Measurements from ENCODE around the gene CDK5R1. TPM values are rescaled to one million over a fixed set of nuclear protein-coding genes. Genes with fewer than 3 reads are reported as not detected.

The CDK5R1 gene
- polyA plus RNA-seq, 1 donor (not counting 4 experiments of a cell fraction or from before 2014, with no cell fraction given): 2.9 TPM

DNA sequence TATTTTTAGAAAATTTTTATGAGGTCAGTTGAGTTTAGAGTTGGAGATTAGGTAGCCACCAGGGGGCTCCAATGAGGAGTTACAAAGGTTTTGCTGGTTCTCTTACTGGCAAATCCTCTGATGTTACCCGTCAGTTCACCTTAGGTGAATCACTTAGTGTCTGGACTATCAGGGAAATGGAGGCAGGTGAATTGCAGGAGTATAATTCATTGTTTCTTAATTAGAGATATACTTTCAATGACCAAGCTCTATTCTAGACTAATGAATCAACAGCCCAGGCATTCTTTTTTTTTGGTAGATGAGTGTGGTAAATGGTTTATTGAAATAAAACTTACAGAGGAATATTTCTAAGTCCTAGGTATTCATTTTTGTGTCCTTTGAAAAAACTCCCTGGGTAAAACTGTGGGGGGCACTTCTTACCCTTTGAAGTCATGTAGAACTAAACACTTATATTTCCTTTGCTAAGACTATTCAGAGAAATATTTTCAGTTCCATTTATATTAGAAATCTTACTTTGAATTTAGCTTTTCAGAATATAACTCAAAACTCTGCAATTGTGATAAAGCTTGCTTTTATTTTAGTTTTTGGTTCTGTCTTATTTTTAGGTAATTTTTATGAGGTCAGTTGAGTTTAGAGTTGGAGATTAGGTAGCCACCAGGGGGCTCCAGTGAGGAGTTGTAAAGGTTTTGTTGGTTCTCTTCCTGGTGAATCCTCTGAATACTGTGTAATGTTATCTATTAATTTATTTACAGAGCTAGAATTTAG lies 24.8 kb upstream of the CDK5R1 start:
- Histone ChIP-seq H3K4me1 (ENCODE audit: control insufficient read depth, extremely low read depth, insufficient read depth, low read length) (no peaks in the 10 kb centered on the region), H3K79me2 (ENCODE audit: control insufficient read depth, insufficient read depth, low read length) (peaks cover 40% of the 10 kb centered on the region), H4K20me1 (ENCODE audit: control insufficient read depth, extremely low read depth, insufficient read depth, low read length) (no peaks in the 10 kb centered on the region), H3K9me1 (ENCODE audit: control insufficient read depth, extremely low read depth, insufficient read depth, low read length) (no peaks in the 10 kb centered on the region), H3K27ac (ENCODE audit: control insufficient read depth, insufficient read depth, low read length) (no peak overlapping the region), H3K9me3 (ENCODE audit: control insufficient read depth, low read depth, low read length) (no peaks in the 10 kb centered on the region), H3K9ac (ENCODE audit: control insufficient read depth, extremely low read depth, insufficient read depth, low read length) (no peak overlapping the region), H3K27me3 (ENCODE audit: control insufficient read depth, extremely low read depth, insufficient read depth, low read length) (no peaks in the 10 kb centered on the region), H3K36me3 (ENCODE audit: control insufficient read depth in 2 of 2, extremely low read depth in 1 of 2, insufficient read depth in 2 of 2, low read length in 2 of 2) (peaks cover 24 to 26% of the 10 kb centered on the region in 2 experiments), H3K4me3 (ENCODE audit: control insufficient read depth in 2 of 3, extremely low read depth in 1 of 3, insufficient read depth in 2 of 3, low read depth in 1 of 3, low read length in 3 of 3) (no peak overlapping the region), H3K4me2 (ENCODE audit: control insufficient read depth, extremely low read depth, insufficient read depth, low read depth, low read length) (no peak overlapping the region), H2AFZ (ENCODE audit: control insufficient read depth, low read length) (no peak overlapping the region)
- dilution Hi-C loops (cut with MboI; ENCODE audit: extremely low pct_ligation_motif_present, low sequenced_read_pairs): no loop called here
- no peak for TF ChIP-seq EZH2 (IDR thresholded peaks at IDR 0.05; ENCODE audit: low read length)
- TF ChIP-seq, protein P1, sequence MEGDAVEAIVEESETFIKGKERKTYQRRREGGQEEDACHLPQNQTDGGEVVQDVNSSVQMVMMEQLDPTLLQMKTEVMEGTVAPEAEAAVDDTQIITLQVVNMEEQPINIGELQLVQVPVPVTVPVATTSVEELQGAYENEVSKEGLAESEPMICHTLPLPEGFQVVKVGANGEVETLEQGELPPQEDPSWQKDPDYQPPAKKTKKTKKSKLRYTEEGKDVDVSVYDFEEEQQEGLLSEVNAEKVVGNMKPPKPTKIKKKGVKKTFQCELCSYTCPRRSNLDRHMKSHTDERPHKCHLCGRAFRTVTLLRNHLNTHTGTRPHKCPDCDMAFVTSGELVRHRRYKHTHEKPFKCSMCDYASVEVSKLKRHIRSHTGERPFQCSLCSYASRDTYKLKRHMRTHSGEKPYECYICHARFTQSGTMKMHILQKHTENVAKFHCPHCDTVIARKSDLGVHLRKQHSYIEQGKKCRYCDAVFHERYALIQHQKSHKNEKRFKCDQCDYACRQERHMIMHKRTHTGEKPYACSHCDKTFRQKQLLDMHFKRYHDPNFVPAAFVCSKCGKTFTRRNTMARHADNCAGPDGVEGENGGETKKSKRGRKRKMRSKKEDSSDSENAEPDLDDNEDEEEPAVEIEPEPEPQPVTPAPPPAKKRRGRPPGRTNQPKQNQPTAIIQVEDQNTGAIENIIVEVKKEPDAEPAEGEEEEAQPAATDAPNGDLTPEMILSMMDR (optimal IDR thresholded peaks at IDR 0.05 in 1 of 3, IDR thresholded peaks at IDR 0.05 in 1 of 3, conservative IDR thresholded peaks at IDR 0.05 in 1 of 3; ENCODE audit: extremely low read depth in 1 of 3, insufficient read depth in 2 of 3, low read length in 3 of 3): peak; percentile 22 to 72 (median 61)
- DNase-seq (ENCODE audit: low read depth, low spot score) (no peak), FAIRE-seq (peak; percentile 61)

DNA sequence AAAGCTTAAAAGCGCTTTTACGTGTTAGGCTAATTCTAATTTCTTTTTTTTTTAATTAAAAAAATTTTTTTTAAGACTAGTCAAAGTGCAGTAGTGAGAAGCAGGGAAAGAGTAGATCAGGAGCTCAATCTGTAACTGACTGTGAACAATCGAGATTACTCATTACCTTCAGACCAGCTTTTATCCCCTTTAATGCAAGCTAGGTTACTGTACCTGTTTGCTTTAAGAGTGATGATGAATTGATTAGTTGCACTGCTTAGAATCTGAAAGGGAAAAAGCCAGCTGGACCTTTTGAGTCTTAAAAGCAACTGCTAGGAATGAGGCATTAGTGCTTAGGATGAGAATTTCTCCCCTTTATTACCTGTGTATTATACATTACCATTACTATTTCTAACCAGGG lies 23.5 kb upstream of the CDK5R1 start:
- dilution Hi-C loops (cut with MboI; ENCODE audit: extremely low pct_ligation_motif_present, low sequenced_read_pairs): no loop called here
- Histone ChIP-seq H3K36me3 (ENCODE audit: control insufficient read depth in 2 of 2, extremely low read depth in 1 of 2, insufficient read depth in 2 of 2, low read length in 2 of 2) (peaks cover 25 to 31% of the 10 kb centered on the region in 2 experiments), H3K27ac (ENCODE audit: control insufficient read depth, insufficient read depth, low read length) (no peak overlapping the region), H3K9me1 (ENCODE audit: control insufficient read depth, extremely low read depth, insufficient read depth, low read length) (no peaks in the 10 kb centered on the region), H3K79me2 (ENCODE audit: control insufficient read depth, insufficient read depth, low read length) (peaks cover 37% of the 10 kb centered on the region), H3K4me2 (ENCODE audit: control insufficient read depth, extremely low read depth, insufficient read depth, low read depth, low read length) (no peak overlapping the region), H3K27me3 (ENCODE audit: control insufficient read depth, extremely low read depth, insufficient read depth, low read length) (no peaks in the 10 kb centered on the region), H3K4me1 (ENCODE audit: control insufficient read depth, extremely low read depth, insufficient read depth, low read length) (no peaks in the 10 kb centered on the region), H3K9ac (ENCODE audit: control insufficient read depth, extremely low read depth, insufficient read depth, low read length) (no peak overlapping the region), H2AFZ (ENCODE audit: control insufficient read depth, low read length) (no peak overlapping the region), H3K9me3 (ENCODE audit: control insufficient read depth, low read depth, low read length) (no peaks in the 10 kb centered on the region), H4K20me1 (ENCODE audit: control insufficient read depth, extremely low read depth, insufficient read depth, low read length) (no peaks in the 10 kb centered on the region), H3K4me3 (ENCODE audit: control insufficient read depth in 2 of 3, extremely low read depth in 1 of 3, insufficient read depth in 2 of 3, low read depth in 1 of 3, low read length in 3 of 3) (no peak overlapping the region)
- DNase-seq (ENCODE audit: low read depth, low spot score) (no peak), FAIRE-seq (no peak)
- TF ChIP-seq, protein P1 (optimal IDR thresholded peaks at IDR 0.05 in 1 of 3, IDR thresholded peaks at IDR 0.05 in 1 of 3, conservative IDR thresholded peaks at IDR 0.05 in 1 of 3; ENCODE audit: extremely low read depth in 1 of 3, insufficient read depth in 2 of 3, low read length in 3 of 3): no peak
- TF ChIP-seq EZH2 (IDR thresholded peaks at IDR 0.05; ENCODE audit: low read length): no peak

Measured in keratinocyte (primary cell).